Panc1 (cell line): ENCODE data around the gene TRAPPC1. TPM values are rescaled to one million over a fixed set of nuclear protein-coding genes. Genes with fewer than 3 reads are reported as not detected.

ENCODE experiments used
- ATAC-seq: fragments of 200-7000 bp; cut with Tn5 transposase; 2 replicates; pipeline ENCODE4 v1.9.1; 2020; ENCODE audit warnings: mild to moderate bottlenecking, moderate library complexity
- BruUV-seq: library from RNA; stranded (reverse); fragments of 400-500 nt; replicated peaks from 2 replicates; lab custom pipeline; 2021; lab: Mats Ljungman, UMichigan
- CTCF ChIA-PET: fragments of 300-600 bp; sonication (Branson Sonifier 250); formaldehyde crosslinking; loops from one replicate; lab custom pipeline; 2022; ENCODE audit warnings: antibody characterized with exemption; lab: Charles Lee
- POLR2A ChIA-PET: fragments of 300-600 bp; sonication (Branson Sonifier 250); formaldehyde crosslinking; loops from one replicate; lab custom pipeline; 2022; ENCODE audit warnings: antibody characterized with exemption; lab: Charles Lee
- DNase-seq: peaks from one replicate; pipeline ENCODE4 v3.0.0-alpha.2; 2010; ENCODE audit warnings: low read depth, low spot score
- H3K27ac ChIP-seq: 2 replicates; pipeline ENCODE4 v1.5.1; 2011; ENCODE audit warnings: mild to moderate bottlenecking, low read length, inconsistent platforms
- H3K27me3 ChIP-seq: fragments of 200-500 bp; sonication (Bioruptor generic); 2 replicates; pipeline ENCODE4 v1.6.0; 2014; ENCODE audit warnings: low read length, inconsistent platforms; ENCODE audit not compliant: control insufficient read depth, insufficient read depth
- H3K36me3 ChIP-seq: fragments of 200-500 bp; sonication (Bioruptor generic); 2 replicates; pipeline ENCODE4 v1.5.1; 2014; ENCODE audit warnings: inconsistent platforms, mild to moderate bottlenecking, low read length, moderate library complexity; ENCODE audit not compliant: control insufficient read depth, insufficient read depth
- H3K4me1 ChIP-seq: 2 replicates; pipeline ENCODE4 v1.5.1; 2011; ENCODE audit warnings: inconsistent platforms, mild to moderate bottlenecking, low read length, moderate library complexity; ENCODE audit not compliant: control insufficient read depth, insufficient read depth
- H3K4me3 ChIP-seq, 2 experiments: 2 replicates each; pipeline ENCODE4 v1.5.1; 2011 to 2012; ENCODE audit warnings: low read depth in 2 of 2, low read length in 2 of 2, mild to moderate bottlenecking in 2 of 2, inconsistent platforms in 1 of 2, moderate library complexity in 1 of 2
- H3K9me3 ChIP-seq: fragments of 200-500 bp; sonication (Bioruptor generic); 2 replicates; pipeline ENCODE4 v1.5.1; 2014; ENCODE audit warnings: low read depth, mild to moderate bottlenecking, inconsistent platforms, low read length, moderate library complexity; ENCODE audit not compliant: control insufficient read depth, insufficient read depth
- POLR2AphosphoS5 ChIP-seq: IDR thresholded peaks from 2 replicates; pipeline ENCODE4 v1.6.1; 2012; ENCODE audit warnings: mild to moderate bottlenecking, low read depth, low read length, moderate library complexity
- SIN3A ChIP-seq: IDR thresholded peaks from 2 replicates; pipeline ENCODE4 v1.6.1; 2012; ENCODE audit warnings: low read depth, mild to moderate bottlenecking, low read length, moderate library complexity, borderline replicate concordance; ENCODE audit not compliant: insufficient read depth
- TCF7L2 ChIP-seq: IDR thresholded peaks from 2 replicates; pipeline ENCODE4 v1.6.1; 2011; ENCODE audit warnings: mild to moderate bottlenecking, low read depth, low read length, inconsistent platforms
- in situ Hi-C: cut with HindIII; loops from 2 replicates; pipeline ENCODE4 v1.10.0; 2016; ENCODE audit warnings: low sequenced_read_pairs, low pct_unique_long_range_greater_than_20kb
- intact Hi-C: fragments of 100-400 bp; cut with micrococcal nuclease; formaldehyde crosslinking; loops from one replicate; pipeline ENCODE4 v1.10.0; 2022; ENCODE audit not compliant: unreplicated experiment
- total RNA-seq: library from RNA; stranded (reverse); gene quantifications from one replicate; pipeline ENCODE4 v1.2.1, GENCODE V29; 2021; ENCODE audit not compliant: unreplicated experiment
- TF ChIP-seq, protein P1 (sequence below): fragments of 450-650 bp; IDR thresholded peaks from 2 replicates; pipeline ENCODE4 v1.5.1; 2017; ENCODE audit warnings: mild to moderate bottlenecking
- TF ChIP-seq, protein P2 (sequence below), 2 experiments: IDR thresholded peaks; 2 replicates each; pipeline ENCODE4 v1.6.1; 2011 to 2012; ENCODE audit warnings: low read depth in 2 of 2, control low read depth in 1 of 2, low read length in 1 of 2, mild to moderate bottlenecking in 1 of 2, moderate library complexity in 1 of 2; ENCODE audit not compliant: insufficient read depth in 1 of 2

TRAPPC1 gene
- total RNA-seq, 1 experiment from 2014 or later: 154 TPM

DNA sequence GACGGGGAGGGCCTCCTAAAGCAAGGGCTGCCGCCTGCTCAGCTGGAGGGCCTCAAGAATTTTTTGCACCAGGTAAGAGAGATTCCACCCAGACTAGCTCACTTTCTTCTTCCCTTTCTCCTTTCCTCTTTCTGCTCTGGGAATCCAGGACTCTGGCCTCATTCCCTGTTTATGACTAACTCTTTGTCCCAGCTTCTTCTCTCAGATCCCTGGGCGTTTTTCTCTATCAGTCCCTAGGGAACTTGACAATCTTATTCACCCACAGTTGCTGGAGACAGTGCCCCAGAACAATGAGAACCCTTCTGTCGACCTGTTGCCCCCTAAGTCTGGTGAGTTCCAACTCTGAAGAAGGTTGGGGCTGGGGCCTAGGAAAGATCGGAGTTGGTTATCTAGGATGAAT is 15.9 kb upstream of the TRAPPC1 start:
- Histone ChIP-seq H3K9me3 (no peaks in the 10 kb centered on the region), H3K27me3 (no peaks in the 10 kb centered on the region), H3K4me1 (no peaks in the 10 kb centered on the region), H3K27ac (no peak overlapping the region), H3K36me3 (peaks cover 15% of the 10 kb centered on the region), H3K4me3 (no peak overlapping the region)
- in situ Hi-C loops (no loop called here), intact Hi-C loops (no loop called here)
- ATAC-seq (no peak), DNase-seq (no peak)
- no peak for TF ChIP-seq TCF7L2
- no peak for TF ChIP-seq SIN3A
- TF ChIP-seq POLR2AphosphoS5: no peak
- TF ChIP-seq, protein P1, sequence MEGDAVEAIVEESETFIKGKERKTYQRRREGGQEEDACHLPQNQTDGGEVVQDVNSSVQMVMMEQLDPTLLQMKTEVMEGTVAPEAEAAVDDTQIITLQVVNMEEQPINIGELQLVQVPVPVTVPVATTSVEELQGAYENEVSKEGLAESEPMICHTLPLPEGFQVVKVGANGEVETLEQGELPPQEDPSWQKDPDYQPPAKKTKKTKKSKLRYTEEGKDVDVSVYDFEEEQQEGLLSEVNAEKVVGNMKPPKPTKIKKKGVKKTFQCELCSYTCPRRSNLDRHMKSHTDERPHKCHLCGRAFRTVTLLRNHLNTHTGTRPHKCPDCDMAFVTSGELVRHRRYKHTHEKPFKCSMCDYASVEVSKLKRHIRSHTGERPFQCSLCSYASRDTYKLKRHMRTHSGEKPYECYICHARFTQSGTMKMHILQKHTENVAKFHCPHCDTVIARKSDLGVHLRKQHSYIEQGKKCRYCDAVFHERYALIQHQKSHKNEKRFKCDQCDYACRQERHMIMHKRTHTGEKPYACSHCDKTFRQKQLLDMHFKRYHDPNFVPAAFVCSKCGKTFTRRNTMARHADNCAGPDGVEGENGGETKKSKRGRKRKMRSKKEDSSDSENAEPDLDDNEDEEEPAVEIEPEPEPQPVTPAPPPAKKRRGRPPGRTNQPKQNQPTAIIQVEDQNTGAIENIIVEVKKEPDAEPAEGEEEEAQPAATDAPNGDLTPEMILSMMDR: no peak
- ChIA-PET CTCF (no interaction called here), POLR2A (no interaction called here)
- BruUV-seq: no TSS peak

DNA sequence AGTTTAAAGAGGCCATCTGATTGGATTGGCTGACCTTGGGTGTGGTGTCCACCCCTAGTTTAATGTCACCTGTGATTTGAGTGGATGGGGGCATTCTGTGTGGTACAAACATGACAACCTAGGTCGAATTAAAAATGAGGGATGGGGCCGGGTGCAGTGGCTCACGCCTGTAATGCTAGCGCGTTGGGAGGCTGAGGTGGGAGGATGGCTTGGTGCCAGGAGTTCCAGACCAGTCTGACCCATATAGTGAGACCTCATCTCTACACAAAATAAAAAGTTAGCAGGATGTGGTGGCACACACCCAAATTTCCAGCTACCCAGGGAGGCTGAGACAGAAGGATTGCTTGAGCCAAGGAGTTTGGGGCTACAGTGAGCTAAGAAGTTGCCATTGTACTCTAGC is 14.7 kb upstream of the TRAPPC1 start:
- Histone ChIP-seq H3K27ac (no peak overlapping the region), H3K9me3 (no peaks in the 10 kb centered on the region), H3K27me3 (no peaks in the 10 kb centered on the region), H3K36me3 (peaks cover 15% of the 10 kb centered on the region), H3K4me1 (no peaks in the 10 kb centered on the region), H3K4me3 (no peak overlapping the region)
- CTCF ChIA-PET: interaction anchor here (0.6 kb wide), 1 partner anchor 366 kb away, joined by 3 read pairs; no protein-coding TSS in a partner anchor
- no peak for DNase-seq
- no peak for ATAC-seq
- POLR2A ChIA-PET: no interaction called here
- no TSS peak for BruUV-seq
- in situ Hi-C loops (no loop called here), intact Hi-C loops (no loop called here)
- TF ChIP-seq, protein P2, sequence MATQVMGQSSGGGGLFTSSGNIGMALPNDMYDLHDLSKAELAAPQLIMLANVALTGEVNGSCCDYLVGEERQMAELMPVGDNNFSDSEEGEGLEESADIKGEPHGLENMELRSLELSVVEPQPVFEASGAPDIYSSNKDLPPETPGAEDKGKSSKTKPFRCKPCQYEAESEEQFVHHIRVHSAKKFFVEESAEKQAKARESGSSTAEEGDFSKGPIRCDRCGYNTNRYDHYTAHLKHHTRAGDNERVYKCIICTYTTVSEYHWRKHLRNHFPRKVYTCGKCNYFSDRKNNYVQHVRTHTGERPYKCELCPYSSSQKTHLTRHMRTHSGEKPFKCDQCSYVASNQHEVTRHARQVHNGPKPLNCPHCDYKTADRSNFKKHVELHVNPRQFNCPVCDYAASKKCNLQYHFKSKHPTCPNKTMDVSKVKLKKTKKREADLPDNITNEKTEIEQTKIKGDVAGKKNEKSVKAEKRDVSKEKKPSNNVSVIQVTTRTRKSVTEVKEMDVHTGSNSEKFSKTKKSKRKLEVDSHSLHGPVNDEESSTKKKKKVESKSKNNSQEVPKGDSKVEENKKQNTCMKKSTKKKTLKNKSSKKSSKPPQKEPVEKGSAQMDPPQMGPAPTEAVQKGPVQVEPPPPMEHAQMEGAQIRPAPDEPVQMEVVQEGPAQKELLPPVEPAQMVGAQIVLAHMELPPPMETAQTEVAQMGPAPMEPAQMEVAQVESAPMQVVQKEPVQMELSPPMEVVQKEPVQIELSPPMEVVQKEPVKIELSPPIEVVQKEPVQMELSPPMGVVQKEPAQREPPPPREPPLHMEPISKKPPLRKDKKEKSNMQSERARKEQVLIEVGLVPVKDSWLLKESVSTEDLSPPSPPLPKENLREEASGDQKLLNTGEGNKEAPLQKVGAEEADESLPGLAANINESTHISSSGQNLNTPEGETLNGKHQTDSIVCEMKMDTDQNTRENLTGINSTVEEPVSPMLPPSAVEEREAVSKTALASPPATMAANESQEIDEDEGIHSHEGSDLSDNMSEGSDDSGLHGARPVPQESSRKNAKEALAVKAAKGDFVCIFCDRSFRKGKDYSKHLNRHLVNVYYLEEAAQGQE (IDR thresholded peaks at IDR 0.05; ENCODE audit: insufficient read depth in 1 of 2, low read depth in 2 of 2, low read length in 1 of 2): no peak
- TF ChIP-seq, protein P1: no peak
- TF ChIP-seq SIN3A: no peak
- TF ChIP-seq TCF7L2: no peak
- no peak for TF ChIP-seq POLR2AphosphoS5
